GM21360 (cell line): Measurements from ENCODE around the gene DPP10.
"Not testable (repeated sequence)": the region's sequence is repeated elsewhere in the genome, so short reads cannot be mapped to it uniquely, and the experiment has no call there.

Source experiments
- ATAC-seq: cut with Tn5 transposase; IDR thresholded peaks from one replicate; pipeline ENCODE4 v1.9.1; 2021; ENCODE audit warnings: mild to moderate bottlenecking, moderate library complexity; ENCODE audit not compliant: unreplicated experiment

DPP10 gene

GRCh38 chr2:114935031-114935430 lies 492.6 kb downstream of the DPP10 start:
- ATAC-seq = no peak

- ATAC-seq = no peak
Observed at GRCh38 chr2:114937366-114937930, 495.0 kb downstream of the DPP10 start.

DNA sequence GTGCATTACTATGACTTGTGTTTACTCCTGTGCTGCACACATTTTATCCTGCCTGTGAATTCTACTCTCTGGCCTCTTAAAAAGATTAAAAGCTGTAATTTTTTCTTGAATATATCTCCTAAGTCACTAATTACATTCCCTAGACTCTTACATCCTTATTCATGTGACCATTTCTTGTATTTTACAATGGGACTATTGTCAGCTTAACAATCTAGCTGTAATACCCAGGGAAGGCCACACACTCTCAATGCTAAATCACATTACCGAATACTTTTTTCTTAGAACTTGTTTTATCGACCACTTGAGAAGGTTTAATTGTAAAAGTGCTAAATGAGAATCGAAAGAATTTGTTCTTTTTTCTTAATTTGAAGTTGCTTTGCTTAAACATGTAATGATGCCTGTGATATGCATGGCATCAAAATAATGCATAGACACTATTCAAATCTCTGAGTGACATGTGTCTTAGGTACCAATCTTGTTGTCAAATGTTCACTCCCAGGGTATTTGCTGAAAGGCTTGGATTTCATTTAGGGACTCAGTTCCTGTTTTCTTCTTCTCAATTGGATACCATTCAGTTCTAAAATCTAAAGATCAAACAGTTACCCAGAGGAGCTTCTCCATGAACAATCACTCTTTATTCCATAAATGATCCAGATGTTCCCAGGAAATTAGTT lies 498.5 kb downstream of the DPP10 start:
- ATAC-seq = no peak

DNA sequence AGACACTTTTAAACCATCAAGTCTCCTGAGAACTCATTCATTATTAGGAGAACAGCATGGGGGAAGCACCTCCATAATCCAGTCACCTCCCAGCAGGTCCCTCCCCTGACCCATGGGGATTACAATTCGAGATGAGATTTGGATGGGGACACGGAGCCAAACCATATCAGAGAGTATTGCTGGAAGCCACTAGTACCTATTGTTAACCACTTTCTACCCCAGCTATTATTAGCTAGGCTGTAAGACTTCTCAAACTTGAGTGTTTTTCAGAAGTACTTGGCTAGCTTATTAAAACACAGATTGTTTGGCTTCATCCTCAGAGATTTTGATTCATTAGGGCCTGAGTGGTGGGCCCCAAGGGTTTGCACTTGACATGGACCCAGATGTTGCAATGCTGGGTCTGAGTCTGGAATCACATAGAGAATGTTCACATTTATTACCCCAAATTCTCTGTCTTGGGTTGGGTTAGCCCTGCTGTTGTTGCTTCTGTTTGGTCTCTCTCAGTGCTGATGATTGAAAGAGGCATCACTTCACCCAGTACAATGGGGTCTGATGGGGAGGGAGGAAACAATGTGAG lies 506.9 kb downstream of the DPP10 start:
- ATAC-seq = no peak

DNA sequence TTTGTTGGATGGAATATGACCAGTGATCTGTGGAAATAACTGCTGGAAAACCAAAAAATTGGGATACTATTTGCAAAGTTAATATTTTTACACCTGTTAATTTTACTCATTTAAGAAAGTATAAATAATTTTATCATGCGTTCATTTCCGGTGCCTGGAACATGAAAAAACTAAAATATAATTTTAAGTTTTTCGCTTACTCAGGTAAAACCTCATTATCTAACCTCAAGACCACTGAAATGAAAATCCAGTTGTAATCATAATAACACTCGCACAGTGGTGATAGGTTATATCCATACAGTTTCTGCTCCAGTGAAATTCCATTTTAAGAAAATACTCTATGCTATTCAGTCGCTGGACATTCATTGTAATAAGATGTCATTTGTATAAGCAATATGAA lies 517.9 kb downstream of the DPP10 start:
- ATAC-seq = no peak

DNA sequence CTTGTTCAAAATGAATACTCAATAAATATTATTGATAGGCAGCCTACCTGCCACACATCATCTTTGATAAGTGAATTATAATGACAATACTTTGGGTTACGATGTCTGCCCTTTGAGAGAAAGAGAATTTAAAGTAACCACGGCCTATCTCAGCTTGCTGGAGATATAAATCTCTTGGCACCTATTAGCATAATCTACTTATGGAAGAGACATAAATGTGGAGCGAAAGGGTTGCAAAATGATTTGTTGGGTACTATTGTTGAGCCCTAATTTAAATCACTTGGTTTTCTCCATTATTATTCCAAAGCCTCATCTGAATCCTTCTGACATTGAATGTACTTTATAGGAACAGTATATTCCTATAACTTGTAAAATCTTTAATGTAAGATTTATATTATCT lies 520.1 kb downstream of the DPP10 start:
- no peak for ATAC-seq

- ATAC-seq = no peak
Observed at GRCh38 chr2:114968748-114969400, 526.4 kb downstream of the DPP10 start.

DNA sequence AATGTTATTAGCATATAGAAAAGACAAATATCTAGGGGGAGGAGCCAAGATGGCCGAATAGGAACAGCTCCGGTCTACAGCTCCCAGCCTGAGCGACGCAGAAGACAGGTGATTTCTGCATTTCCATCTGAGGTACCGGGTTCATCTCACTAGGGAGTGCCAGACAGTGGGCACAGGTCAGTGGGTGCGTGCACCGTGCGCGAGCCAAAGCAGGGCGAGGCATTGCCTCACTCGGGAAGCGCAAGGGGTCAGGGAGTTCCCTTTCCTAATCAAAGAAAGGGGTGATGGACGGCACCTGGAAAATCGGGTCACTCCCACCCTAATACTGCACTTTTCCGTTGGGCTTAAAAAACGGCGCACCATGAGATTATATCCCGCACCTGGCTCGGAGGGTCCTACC lies 561.9 kb downstream of the DPP10 start:
- not testable (repeated sequence) for ATAC-seq

DNA sequence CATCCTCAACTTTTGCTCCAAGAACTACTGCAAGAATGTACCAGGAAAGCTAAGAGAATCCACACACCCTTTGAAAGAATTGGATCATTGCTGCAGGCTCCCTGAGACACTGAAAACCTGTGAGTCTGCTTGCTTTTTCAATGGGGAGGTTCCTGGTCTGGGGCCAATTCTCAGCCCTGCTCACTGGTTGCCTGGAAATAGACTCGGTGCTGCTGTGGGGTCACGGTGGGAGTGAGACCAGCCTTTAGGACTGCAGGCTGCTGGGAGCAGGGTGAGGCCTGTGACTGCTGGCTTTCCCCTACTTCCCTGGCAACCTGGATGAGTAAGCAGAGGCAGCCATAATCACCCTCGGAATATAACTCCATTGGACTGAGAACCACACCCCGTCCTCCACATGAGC lies 569.3 kb downstream of the DPP10 start:
- ATAC-seq = no peak

GRCh38 chr2:115022013-115022412 lies 579.6 kb downstream of the DPP10 start:
- not testable (repeated sequence) for ATAC-seq

- no peak for ATAC-seq
Observed at GRCh38 chr2:115034801-115035200, 592.4 kb downstream of the DPP10 start.

DNA sequence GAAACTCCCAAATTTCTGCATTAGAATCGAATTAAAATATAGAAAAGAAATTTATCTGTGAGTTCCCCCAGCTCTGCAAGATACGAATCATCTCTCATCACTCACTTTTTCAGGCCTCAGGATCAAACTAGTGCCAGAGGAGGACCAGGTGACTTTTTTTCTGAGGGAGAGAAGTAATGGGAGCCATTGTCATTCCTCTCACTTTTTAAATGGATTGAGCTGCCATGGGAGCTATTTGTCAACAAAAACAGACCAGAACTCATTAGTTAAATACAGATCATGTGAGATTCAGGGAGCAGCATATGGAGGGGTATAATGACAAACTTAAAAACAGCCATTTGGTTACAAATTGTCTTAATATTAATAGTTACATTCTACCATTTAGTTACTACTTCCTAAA lies 594.4 kb downstream of the DPP10 start:
- no peak for ATAC-seq

- ATAC-seq = no peak
Observed at GRCh38 chr2:115057473-115057872, 615.0 kb downstream of the DPP10 start.

GRCh38 chr2:115070002-115070401 lies 627.6 kb downstream of the DPP10 start:
- no peak for ATAC-seq

DNA sequence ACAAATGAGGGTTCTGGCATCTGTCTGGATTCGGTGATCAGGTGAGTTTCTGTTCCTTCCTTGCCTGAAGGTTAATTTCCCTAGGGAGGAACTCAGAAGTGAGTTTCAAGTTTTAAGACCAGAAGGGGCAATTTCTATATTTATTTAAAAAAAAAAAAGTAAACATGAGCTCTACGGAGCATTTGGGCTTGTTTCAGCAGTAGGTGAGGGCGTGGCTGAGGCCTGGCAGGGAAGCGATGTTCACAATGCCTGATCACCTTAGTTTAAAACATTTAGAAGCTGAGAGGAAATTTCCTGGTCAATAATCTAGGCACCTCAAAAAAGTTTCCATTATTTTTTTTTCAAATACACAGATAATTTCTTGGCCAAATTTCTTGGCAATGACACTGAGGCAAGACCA lies 629.1 kb downstream of the DPP10 start:
- ATAC-seq = no peak

- ATAC-seq = no peak
Observed at GRCh38 chr2:115075800-115076199, 633.4 kb downstream of the DPP10 start.

- no peak for ATAC-seq
Observed at GRCh38 chr2:115077626-115078025, 635.2 kb downstream of the DPP10 start.

DNA sequence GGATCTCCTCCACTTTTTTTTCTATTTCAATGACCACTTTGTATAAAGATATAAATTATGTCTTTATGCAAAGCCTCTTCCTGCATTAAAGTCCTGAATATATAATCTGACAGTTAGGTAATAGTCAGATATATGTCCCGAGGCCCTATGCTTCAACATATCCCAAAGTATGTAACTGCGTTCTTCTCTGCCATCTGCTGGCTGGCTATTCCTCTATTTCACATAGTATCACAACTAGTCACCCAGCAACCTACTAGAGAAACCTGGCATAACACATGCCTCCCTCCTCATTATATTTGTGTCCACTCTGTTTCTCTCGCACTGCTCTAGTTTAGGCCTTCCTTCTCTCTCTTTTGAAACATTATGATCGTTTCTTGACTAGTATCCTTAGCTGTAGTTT lies 640.8 kb downstream of the DPP10 start:
- no peak for ATAC-seq

- no peak for ATAC-seq
Observed at GRCh38 chr2:115083711-115084110, 641.3 kb downstream of the DPP10 start.

- ATAC-seq = no peak
Observed at GRCh38 chr2:115084446-115084845, 642.0 kb downstream of the DPP10 start.

DNA sequence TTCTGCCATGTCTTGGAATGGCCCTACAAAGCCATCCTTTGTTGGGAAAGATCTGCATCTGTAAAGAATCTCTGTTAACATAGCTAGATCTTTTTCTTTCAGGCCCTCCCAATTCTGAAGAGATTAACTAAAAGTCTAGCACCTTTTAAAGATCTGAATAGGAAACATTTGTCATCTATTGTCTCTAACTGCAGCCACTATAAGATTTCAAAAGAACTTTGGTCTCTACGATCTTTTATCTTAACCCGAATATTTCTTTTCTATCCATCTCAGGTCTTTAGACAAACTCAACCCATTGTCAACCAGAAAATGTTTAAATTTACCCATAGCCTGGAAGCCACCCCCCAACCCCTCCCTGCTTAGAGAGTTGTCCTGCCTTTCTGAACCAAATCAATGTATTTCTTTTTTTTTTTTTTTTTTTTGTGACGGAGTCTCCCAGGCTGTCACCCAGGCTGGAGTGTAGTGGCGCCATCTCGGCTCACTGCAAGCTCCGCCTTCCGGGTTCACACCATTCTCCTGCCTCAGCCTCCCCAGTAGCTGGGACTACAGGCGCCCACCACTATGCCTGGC lies 643.7 kb downstream of the DPP10 start:
- ATAC-seq = not testable (repeated sequence)

GRCh38 chr2:115094441-115094840 lies 652.0 kb downstream of the DPP10 start:
- no peak for ATAC-seq
